HepG2 (cell line): ENCODE measurements around the gene TP53. TPM values are rescaled to one million over a fixed set of nuclear protein-coding genes. Genes with fewer than 3 reads are reported as not detected.

Experiments
- ATAC-seq: fragments of 200-7000 bp; cut with Tn5 transposase; 3 replicates; pipeline ENCODE4 v1.9.1; 2020; ENCODE audit warnings: mild to moderate bottlenecking, moderate library complexity
- BruUV-seq: library from RNA; stranded (reverse); fragments of 400-500 nt; replicated peaks from 2 replicates; lab custom pipeline; 2021; lab: Mats Ljungman, UMichigan
- CTCF ChIA-PET: fragments of 300-600 bp; formaldehyde crosslinking; extraction: SDS; loops from one replicate; lab custom pipeline; 2021; ENCODE audit warnings: low total read pairs, inconsistent platforms, low intra/inter-chr PET ratio; lab: Yijun Ruan, JAX
- POLR2A ChIA-PET: fragments of 350-600 bp; sonication (Branson Sonifier 250); formaldehyde crosslinking; loops from one replicate; lab custom pipeline; 2020; ENCODE audit warnings: antibody characterized with exemption, inconsistent platforms; lab: Yijun Ruan, JAX
- DNase-seq: peaks from one replicate; pipeline ENCODE4 v3.0.0-alpha.2; 2015; ENCODE audit warnings: low spot score
- FAIRE-seq: peaks from 3 replicates; lab custom pipeline; 2011; peaks lifted over from hg19 to GRCh38; lab: Jason Lieb, UNC
- H2AFZ ChIP-seq: one replicate; pipeline ENCODE4 v1.6.1; 2011; ENCODE audit warnings: low read length, inconsistent platforms
- H3K27ac ChIP-seq: fragments of 300-600 bp; 3 replicates; pipeline ENCODE4 v1.8.0; 2011; ENCODE audit warnings: mixed run types, mild to moderate bottlenecking, mixed read lengths, low read length, inconsistent platforms; ENCODE audit not compliant: insufficient read depth; ENCODE audit errors: extremely low read length
- H3K27me3 ChIP-seq, 2 experiments: fragments of 200-600 bp in 1 of 2; 2 replicates in 1 of 2; 3 replicates in 1 of 2; pipeline versions ENCODE4 v1.6.0 to v1.8.0; 2011; ENCODE audit warnings: low read length in 2 of 2, mild to moderate bottlenecking in 2 of 2, moderate library complexity in 2 of 2, inconsistent platforms in 1 of 2; ENCODE audit not compliant: insufficient read depth in 2 of 2, control insufficient read depth in 1 of 2
- H3K36me3 ChIP-seq, 2 experiments: fragments of 200-600 bp in 1 of 2; replicated peaks in 1 of 2; 2 replicates in 1 of 2; 3 replicates in 1 of 2; pipeline versions ENCODE4 v1.5.1 to v1.8.0; 2011; ENCODE audit warnings: low read length in 2 of 2, inconsistent platforms in 1 of 2; ENCODE audit not compliant: insufficient read depth in 2 of 2, control insufficient read depth in 1 of 2
- H3K4me1 ChIP-seq: 2 replicates; pipeline ENCODE4 v1.5.1; 2012; ENCODE audit warnings: low read length, inconsistent platforms; ENCODE audit not compliant: insufficient read depth
- H3K4me2 ChIP-seq: 2 replicates; pipeline ENCODE4 v1.6.0; 2011; ENCODE audit warnings: low read depth, low read length, inconsistent platforms
- H3K4me3 ChIP-seq, 3 experiments: fragments of 200-600 bp in 1 of 3; sonication (generic), shearing (Covaris generic) in 1 of 3; replicated peaks in 1 of 3; 2 replicates each; pipeline ENCODE4 v1.5.1; 2011 to 2016; ENCODE audit warnings: low read length in 3 of 3, inconsistent platforms in 2 of 3, low read depth in 2 of 3, mild to moderate bottlenecking in 2 of 3, control low read depth in 1 of 3, mixed read lengths in 1 of 3; ENCODE audit not compliant: insufficient read depth in 1 of 3
- H3K79me2 ChIP-seq: one replicate; pipeline ENCODE4 v1.6.1; 2011; ENCODE audit warnings: low read length, inconsistent platforms; ENCODE audit not compliant: insufficient read depth
- H3K9ac ChIP-seq: 2 replicates; pipeline ENCODE4 v1.6.0; 2011; ENCODE audit warnings: mild to moderate bottlenecking, low read depth, low read length, inconsistent platforms; ENCODE audit not compliant: insufficient read depth
- H3K9me3 ChIP-seq: 2 replicates; pipeline ENCODE4 v1.5.1; 2012; ENCODE audit warnings: mild to moderate bottlenecking, low read length
- H4K20me1 ChIP-seq: 2 replicates; pipeline ENCODE4 v1.6.0; 2011; ENCODE audit warnings: inconsistent platforms, mild to moderate bottlenecking, low read length, moderate library complexity; ENCODE audit not compliant: insufficient read depth
- ARNT2 ChIP-seq: sonication (generic); formaldehyde crosslinking; IDR thresholded peaks from 2 replicates; pipeline ENCODE4 v1.8.0; 2022; ENCODE audit warnings: mild to moderate bottlenecking, low read depth, missing genetic modification reagents, moderate library complexity
- E2F5 ChIP-seq: sonication (generic); formaldehyde crosslinking; conservative IDR thresholded peaks from 2 replicates; pipeline ENCODE4 v1.4.0; 2020; ENCODE audit warnings: missing genetic modification reagents
- HNF1B ChIP-seq: sonication (generic); formaldehyde crosslinking; IDR thresholded peaks from 2 replicates; pipeline ENCODE4 v1.5.1; 2020; ENCODE audit warnings: mild to moderate bottlenecking, moderate library complexity, missing genetic modification reagents
- MXD4 ChIP-seq: IDR thresholded peaks from 2 replicates; pipeline ENCODE4 v1.6.1; 2016; ENCODE audit warnings: mild to moderate bottlenecking, missing biosample characterization, missing genetic modification reagents
- NR1H2 ChIP-seq: sonication (generic); formaldehyde crosslinking; IDR thresholded peaks from 2 replicates; pipeline ENCODE4 v1.8.1; 2022; ENCODE audit warnings: low read depth, missing genetic modification reagents, borderline replicate concordance
- RELA ChIP-seq: sonication (generic); formaldehyde crosslinking; IDR thresholded peaks from 2 replicates; pipeline ENCODE4 v1.4.0; 2020; ENCODE audit warnings: missing genetic modification reagents
- RFXAP ChIP-seq: sonication (generic); formaldehyde crosslinking; IDR thresholded peaks from 2 replicates; pipeline ENCODE4 v1.4.0; 2020; ENCODE audit warnings: missing genetic modification reagents, borderline replicate concordance
- RXRB ChIP-seq: IDR thresholded peaks from 2 replicates; pipeline ENCODE4 v1.6.1; 2016; ENCODE audit warnings: borderline replicate concordance, missing genetic modification reagents, missing compliant biosample characterization
- STAT5B ChIP-seq: sonication (generic); formaldehyde crosslinking; IDR thresholded peaks from 2 replicates; pipeline ENCODE4 v1.4.0; 2020; ENCODE audit warnings: missing genetic modification reagents
- WGBS: methylation state at CpG from one replicate; pipeline ENCODE4 v1.1.6; 2017; ENCODE audit warnings: low lambda C conversion rate; 5-methylcytosine and 5-hydroxymethylcytosine counted together
- in situ Hi-C: cut with HindIII; loops from 2 replicates; pipeline ENCODE4 v1.10.0; 2017; ENCODE audit warnings: low pct_unique_long_range_greater_than_20kb; ENCODE audit not compliant: extremely low pct_ligation_motif_present
- intact Hi-C: fragments of 100-400 bp; cut with micrococcal nuclease; formaldehyde crosslinking; loops from one replicate; pipeline ENCODE4 v1.10.0; 2022; ENCODE audit not compliant: unreplicated experiment
- polyA plus RNA-seq, 8 experiments: library from polyadenylated mRNA; depleted of rRNA in 3 of 8; stranded (reverse) in 7 of 8; unstranded in 1 of 8; fragments of >200 nt; fragmentation: Illumina TruSeq in 4 of 8; extraction: Trizol in 4 of 8; gene quantifications; 2 replicates each; pipeline versions ENCODE4 v1.2.1 to v1.2.3, GENCODE V29; 2011 to 2016; ENCODE audit warnings: low read depth in 4 of 8, missing spikeins in 1 of 8, mixed read lengths in 1 of 8; ENCODE audit not compliant: insufficient read depth in 1 of 8
- total RNA-seq, 5 experiments: library from RNA; depleted of rRNA; stranded (reverse); fragments of >200 nt; fragmentation: Illumina TruSeq; extraction: Trizol; gene quantifications; 2 replicates each; pipeline ENCODE4 v1.2.3, GENCODE V29; 2016; ENCODE audit warnings: low read depth in 1 of 5
- TF ChIP-seq, protein P1 (sequence below): sonication (generic); formaldehyde crosslinking; IDR thresholded peaks from 2 replicates; pipeline ENCODE4 v1.4.0; 2020; ENCODE audit warnings: missing genetic modification reagents, borderline replicate concordance
- TF ChIP-seq, protein P2 (sequence below): sonication (generic); formaldehyde crosslinking; IDR thresholded peaks from 2 replicates; pipeline ENCODE4 v1.5.0; 2020; ENCODE audit warnings: missing genetic modification reagents, mild to moderate bottlenecking, borderline replicate concordance

TP53 gene
- total and polyA plus RNA-seq, 2 of the 13 experiments (the other 11 are each of a cell fraction or from before 2014, with no cell fraction given) = 17.1 to 29.9 TPM

GRCh38 chr17:7627250-7628121 lies 59.8 kb downstream of the TP53 start, which contains the start of gene SAT2 (continued):
- TF ChIP-seq E2F5 (CRISPR knock-in tag) (no peak), RFXAP (CRISPR knock-in tag) (peak; percentile 65; the same call in 1 of the 2 replicates), STAT5B (CRISPR knock-in tag) (no peak), RELA (CRISPR knock-in tag) (no peak), MXD4 (CRISPR knock-in tag) (peak; percentile 48; the same call in 1 of the 2 replicates)
- TF ChIP-seq, protein P1, sequence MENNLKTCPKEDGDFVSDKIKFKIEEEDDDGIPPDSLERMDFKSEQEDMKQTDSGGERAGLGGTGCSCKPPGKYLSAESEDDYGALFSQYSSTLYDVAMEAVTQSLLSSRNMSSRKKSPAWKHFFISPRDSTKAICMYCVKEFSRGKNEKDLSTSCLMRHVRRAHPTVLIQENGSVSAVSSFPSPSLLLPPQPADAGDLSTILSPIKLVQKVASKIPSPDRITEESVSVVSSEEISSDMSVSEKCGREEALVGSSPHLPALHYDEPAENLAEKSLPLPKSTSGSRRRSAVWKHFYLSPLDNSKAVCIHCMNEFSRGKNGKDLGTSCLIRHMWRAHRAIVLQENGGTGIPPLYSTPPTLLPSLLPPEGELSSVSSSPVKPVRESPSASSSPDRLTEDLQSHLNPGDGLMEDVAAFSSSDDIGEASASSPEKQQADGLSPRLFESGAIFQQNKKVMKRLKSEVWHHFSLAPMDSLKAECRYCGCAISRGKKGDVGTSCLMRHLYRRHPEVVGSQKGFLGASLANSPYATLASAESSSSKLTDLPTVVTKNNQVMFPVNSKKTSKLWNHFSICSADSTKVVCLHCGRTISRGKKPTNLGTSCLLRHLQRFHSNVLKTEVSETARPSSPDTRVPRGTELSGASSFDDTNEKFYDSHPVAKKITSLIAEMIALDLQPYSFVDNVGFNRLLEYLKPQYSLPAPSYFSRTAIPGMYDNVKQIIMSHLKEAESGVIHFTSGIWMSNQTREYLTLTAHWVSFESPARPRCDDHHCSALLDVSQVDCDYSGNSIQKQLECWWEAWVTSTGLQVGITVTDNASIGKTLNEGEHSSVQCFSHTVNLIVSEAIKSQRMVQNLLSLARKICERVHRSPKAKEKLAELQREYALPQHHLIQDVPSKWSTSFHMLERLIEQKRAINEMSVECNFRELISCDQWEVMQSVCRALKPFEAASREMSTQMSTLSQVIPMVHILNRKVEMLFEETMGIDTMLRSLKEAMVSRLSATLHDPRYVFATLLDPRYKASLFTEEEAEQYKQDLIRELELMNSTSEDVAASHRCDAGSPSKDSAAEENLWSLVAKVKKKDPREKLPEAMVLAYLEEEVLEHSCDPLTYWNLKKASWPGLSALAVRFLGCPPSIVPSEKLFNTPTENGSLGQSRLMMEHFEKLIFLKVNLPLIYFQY = peak; percentile 66; the same call in 1 of the 2 replicates

- Histone ChIP-seq H3K9me3 (no peaks in the 10 kb centered on the region), H3K4me1 (peaks cover 67% of the 10 kb centered on the region), H3K4me2 (peak overlapping the region; percentile 90), H3K9ac (peak overlapping the region; percentile 92), H2AFZ (no peak overlapping the region), H3K79me2 (peaks cover 15% of the 10 kb centered on the region), H4K20me1 (no peaks in the 10 kb centered on the region), H3K4me3 (peak overlapping the region; percentile 82 to 92 (median 89)), H3K36me3 (no peaks in the 10 kb centered on the region), H3K27ac (peak overlapping the region; percentile 96), H3K27me3 (no peaks in the 10 kb centered on the region; a peak in 1 of 5 replicates)
- TF ChIP-seq NR1H2 (CRISPR knock-in tag) = no peak
- no peak for TF ChIP-seq HNF1B (CRISPR knock-in tag)
- 0 out of 2 replicates have a peak, but pooled peaks have one; percentile 3 for TF ChIP-seq ARNT2 (CRISPR knock-in tag)
- no peak for TF ChIP-seq RXRB
- TF ChIP-seq, protein P2, sequence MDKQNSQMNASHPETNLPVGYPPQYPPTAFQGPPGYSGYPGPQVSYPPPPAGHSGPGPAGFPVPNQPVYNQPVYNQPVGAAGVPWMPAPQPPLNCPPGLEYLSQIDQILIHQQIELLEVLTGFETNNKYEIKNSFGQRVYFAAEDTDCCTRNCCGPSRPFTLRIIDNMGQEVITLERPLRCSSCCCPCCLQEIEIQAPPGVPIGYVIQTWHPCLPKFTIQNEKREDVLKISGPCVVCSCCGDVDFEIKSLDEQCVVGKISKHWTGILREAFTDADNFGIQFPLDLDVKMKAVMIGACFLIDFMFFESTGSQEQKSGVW (CRISPR knock-in tag) = no peak
- DNase-seq = no peak
- in situ Hi-C loops (no loop called here), intact Hi-C loops (no loop called here)
- 10% methylated on average over 6 of the region's 6 CpGs for WGBS
- CTCF ChIA-PET = no interaction called here
- no peak for ATAC-seq
- FAIRE-seq = no peak
- POLR2A ChIA-PET = interaction anchor here (1.0 to 3.2 kb wide), 13 partner anchors 9 to 368 kb away, joined by 3 to 63 read pairs (median 8); partner anchors contain the start of genes ATP1B2, FXR2, MPDU1 and TP53
- BruUV-seq = TSS peak; percentile 90
These were observed 60.4 kb downstream of the TP53 start for GRCh38 chr17:7626956-7627249.
